ENCODE results near the gene ZNF556.

The ZNF556 gene

GRCh38 chr19:2867025-2867991 lies at the start of gene ZNF556:
Gene ZNF556 (plus strand): TSS chr19:2867335. CDS start chr19:2867422, 87 bp downstream.
- no peak for DNase-seq

- peak; percentile 92 to 98 for DNase-seq
Measured at GRCh38 chr19:2819540-2820111, 47.5 kb upstream of the ZNF556 start, which contains the start of gene ZNF554. Gene ZNF554 (plus strand): TSS chr19:2819868. CDS start chr19:2820072, 204 bp downstream.

GRCh38 chr19:2820112-2820702 lies 46.9 kb upstream of the ZNF556 start:
- no peak for DNase-seq

DNA sequence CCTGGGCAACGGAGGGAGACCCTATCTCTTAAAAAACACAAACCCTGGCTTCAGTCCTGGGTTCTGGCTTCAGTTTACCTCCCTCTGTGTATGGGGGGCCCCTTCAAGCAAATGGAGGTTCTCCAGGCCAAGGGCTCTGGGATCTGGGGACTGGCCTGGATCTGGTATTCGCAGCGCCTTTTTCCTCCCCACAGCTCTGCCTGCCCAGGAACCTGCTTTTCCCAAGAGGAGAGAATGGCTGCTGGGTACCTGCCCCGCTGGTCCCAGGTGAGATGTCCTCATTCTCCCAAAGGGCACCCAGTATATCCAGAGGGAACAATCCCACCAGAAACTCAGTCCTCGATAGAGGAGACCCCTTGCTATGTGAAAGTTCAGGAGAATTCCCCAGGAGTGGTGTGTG lies 44.3 kb upstream of the ZNF556 start:
- no peak for DNase-seq

DNA sequence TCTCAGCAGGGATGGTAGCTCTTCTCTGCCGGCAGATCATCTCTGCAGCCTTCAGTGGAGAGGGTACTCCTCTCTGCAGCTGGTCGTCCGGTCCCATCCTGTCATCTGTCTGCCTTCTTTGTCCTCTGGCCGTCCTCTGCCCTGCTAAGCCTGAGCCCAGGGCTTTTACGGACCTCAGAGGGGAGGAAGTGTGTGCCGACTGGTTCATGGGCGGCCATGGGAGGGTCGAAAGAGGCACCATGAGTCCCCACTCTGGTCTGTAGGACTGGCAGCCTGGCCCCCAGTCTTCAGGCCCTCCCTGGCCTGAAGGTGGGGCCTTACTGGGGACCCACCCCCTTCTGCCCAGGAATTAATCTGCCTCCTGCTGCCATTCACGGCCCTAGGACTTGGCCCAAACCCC lies 43.5 kb upstream of the ZNF556 start:
- no peak for DNase-seq

DNA sequence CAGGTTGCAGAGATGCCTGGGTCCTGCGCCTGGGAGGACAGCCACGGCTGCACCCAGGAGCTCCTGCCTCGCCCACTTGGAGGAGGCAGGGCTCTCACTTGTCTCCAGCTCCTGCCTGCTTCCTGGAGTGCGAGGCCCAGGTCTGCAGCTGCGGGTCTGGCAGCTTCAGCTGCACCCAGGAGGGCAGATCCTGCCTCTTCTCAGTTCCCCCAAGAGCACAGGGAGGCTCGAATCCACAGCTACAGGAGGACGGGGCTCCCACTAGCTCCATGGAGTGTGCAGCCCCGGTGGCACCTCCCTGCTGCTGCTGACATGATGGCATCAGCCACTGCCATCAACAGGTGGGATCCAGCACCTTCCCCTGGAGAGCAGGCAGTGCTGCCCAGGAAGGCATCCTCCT lies 43.0 kb upstream of the ZNF556 start:
- no peak for DNase-seq

DNA sequence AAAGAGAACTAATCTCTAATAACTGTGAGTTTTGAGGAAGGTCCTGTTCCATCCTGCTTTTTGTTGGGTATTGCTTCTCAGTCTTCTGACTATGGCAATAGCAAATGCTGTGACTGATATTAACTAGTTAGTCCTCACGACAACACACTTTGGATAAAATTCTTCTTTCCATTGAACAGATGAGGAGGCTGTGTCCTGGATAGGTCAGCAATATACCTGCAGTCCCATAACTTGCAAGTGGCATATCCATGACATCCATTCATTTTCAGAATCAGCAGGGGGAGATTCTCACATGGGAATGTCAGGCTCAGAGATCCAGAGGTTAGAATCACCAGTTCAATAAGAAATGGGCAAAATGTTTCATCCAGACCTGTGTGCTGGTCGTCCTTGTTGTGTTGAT lies 40.1 kb upstream of the ZNF556 start:
- no peak for DNase-seq

DNA sequence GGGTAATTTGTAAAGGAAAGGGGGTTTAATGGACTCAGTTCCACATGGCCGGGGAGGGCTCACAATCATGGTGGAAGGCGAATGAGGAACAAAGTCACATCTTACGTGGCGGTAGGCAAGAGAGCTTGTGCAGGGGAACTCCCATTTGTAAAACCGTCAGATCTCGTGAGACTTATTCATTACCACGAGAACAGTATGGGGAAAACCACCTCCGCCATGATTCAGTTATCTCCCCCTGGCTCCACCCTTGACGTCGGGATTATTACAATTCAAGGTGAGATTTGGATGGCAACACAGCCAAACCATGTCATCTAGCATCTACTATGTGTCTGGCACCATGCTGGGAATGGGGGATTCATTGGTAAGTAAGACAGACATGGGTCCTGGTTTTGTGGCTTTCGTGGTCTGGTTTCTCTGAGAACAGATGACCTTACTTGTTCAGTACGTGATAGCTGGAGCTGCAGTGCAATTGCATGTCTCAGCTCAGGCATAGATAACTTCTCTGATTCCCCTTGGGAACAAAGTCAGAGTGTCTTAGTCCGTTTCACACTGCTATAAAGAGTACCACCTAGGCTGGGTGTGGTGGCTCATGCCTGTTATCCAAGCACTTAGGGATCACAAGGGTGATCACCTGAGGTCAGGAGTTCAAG lies 39.2 kb upstream of the ZNF556 start:
- no peak for DNase-seq

GRCh38 chr19:2834294-2834871 lies 32.8 kb upstream of the ZNF556 start:
- no peak for DNase-seq

GRCh38 chr19:2837430-2837829 lies 29.7 kb upstream of the ZNF556 start:
- DNase-seq = no peak

- DNase-seq = peak; percentile 98 to 99
Measured at GRCh38 chr19:2840794-2841791, 26.0 kb upstream of the ZNF556 start, which contains the start of gene ZNF555. Gene ZNF555 (plus strand): TSS chr19:2841475. CDS start chr19:2841573, 98 bp downstream.

- no peak for DNase-seq
Measured at GRCh38 chr19:2841855-2842574, 25.1 kb upstream of the ZNF556 start.

DNA sequence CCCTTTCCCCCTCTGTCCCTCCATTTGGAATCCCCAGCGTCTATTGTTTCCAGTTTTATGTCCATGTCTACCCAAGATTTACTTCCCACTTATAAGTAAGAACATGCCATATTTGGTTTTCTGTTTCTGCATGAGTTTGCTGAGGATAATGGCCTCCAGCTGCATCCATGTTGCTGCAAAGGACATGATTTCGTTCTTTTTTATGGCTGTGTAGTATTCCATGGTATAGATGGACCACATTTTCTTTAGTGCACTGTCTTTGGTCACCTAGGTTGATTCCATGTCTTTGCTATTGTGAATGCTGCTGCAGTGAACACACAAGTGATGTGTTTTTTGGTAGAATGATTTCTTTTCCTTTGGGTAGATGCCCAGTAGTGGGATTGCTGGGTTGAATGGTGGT lies 22.0 kb upstream of the ZNF556 start:
- no peak for DNase-seq

DNA sequence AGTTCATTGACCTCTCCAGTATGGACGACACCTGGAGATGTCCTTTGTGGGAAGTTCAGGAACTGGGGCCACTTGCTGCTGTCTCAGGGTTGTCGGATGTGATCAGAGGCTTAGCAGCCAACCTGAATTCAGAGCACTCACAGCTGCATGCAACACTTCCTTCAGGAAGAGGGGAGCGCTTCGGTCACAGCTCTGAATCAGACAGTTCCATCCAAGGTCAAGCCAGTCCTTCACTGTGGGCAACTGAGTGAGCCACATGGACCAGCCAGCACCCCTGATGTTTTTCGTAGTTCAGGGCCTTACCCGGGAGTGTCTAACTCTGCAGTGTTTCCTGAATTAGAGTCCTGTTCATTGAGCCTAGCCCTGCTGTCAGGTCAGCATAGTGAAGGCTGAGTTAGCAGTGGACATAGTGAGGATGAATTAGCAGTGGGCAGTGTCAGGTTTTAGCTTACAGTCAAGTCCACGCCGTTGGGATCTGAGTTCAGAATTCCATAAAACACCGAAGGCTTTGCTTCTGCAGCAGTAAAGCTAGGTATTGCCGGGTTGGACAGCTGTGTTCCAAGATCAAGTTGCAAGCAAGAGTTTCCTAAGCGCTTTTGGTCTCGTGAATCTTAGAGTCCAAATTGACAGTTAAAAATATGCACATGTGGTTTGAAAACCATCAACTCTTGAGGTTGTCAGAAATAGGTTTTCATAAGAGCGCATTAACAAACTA lies 20.8 kb upstream of the ZNF556 start:
- no peak for DNase-seq

- no peak for DNase-seq
Measured at GRCh38 chr19:2847507-2847906, 19.6 kb upstream of the ZNF556 start.

- no peak for DNase-seq
Measured at GRCh38 chr19:2848616-2849015, 18.5 kb upstream of the ZNF556 start.

DNA sequence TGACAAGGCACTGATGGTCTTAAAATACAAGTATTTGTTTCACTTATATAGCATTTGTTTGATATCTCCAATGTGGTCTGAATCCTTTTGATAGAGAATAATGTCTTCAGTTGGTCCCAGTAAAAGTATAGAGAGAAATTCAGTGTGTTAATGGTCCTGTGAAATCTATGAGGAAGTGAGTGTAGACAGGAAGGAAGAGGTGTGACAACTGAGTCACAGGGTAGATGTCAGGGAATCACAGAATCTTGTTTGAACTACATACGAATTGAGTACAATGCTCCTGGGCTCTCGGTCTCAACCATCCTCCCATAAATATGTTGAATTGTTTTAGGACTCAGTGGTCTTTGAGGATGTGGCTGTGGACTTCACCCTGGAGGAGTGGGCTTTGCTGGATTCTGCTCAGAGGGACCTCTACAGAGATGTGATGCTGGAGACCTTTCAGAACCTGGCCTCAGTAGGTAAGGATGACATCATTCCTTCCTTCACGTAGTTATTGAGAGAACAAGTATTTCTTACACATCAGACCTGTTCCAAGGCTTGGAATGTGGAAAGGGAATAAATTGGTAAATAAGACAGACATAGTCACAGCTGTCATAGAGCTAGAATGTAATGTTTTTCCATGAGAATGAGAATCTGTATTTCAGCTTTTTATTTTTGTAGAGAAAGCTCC lies 16.7 kb upstream of the ZNF556 start:
- no peak for DNase-seq

DNA sequence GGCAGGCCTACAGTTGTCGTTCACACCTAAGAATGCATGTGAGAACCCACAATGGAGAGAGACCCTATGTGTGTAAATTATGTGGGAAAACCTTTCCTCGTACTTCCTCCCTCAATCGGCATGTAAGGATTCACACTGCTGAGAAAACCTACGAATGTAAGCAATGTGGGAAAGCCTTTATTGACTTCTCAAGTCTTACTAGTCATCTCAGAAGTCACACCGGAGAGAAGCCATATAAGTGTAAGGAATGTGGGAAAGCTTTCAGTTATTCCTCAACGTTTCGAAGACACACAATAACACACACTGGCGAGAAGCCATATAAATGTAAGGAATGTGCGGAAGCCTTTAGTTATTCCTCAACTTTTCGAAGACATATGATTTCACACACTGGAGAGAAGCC lies 14.5 kb upstream of the ZNF556 start:
- DNase-seq = no peak

GRCh38 chr19:2853015-2853606 lies 14.0 kb upstream of the ZNF556 start:
- no peak for DNase-seq
